Pons (tissue), 1 donor: Measurements from ENCODE around the gene SPHK1.

Experiments
- DNase-seq: peaks from one replicate; pipeline ENCODE4 v3.0.0-alpha.2; 2016; ENCODE audit warnings: low spot score

SPHK1 gene

DNA sequence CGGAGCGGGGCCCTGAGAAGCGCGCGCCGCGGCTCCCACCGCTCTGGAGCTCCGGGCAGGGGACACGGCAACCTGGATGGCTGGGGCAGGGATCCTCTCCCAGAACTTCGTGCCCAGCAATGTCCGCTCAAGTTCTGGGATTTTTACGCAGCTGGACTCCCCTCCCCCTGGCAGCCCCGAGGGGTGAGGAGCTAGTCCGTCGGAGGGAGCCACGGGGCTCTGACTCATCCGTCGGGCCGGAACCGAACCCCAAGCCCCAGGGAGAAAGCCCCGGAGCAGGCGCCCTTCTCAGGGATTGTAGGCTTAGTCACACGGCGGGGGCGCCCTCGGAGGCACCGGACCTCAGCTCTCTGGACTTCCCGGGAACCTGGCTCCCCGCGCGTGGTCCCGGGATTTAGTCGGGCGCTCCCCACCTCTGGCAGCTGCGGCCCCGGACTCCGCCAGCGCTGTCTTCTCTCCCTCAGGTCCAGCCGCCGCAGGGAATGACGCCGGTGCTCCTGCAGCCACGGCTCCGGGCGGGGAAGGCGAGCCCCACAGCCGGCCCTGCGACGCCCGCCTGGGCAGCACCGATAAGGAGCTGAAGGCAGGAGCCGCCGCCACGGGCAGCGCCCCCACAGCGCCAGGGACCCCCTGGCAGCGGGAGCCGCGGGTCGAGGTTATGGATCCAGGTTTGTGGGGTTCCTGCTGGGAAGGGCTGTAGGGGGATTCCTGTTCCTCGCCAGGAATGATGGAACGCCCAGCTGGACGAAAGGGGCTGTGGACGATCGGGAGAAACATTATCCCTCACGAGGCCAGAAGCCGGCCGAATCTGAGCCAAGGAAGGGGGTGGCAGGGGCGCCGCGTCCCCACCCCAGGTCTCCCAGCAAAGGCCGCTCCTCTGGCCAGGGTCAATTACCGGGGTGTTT is 830 bp downstream of the SPHK1 start:
- no peak for DNase-seq

DNA sequence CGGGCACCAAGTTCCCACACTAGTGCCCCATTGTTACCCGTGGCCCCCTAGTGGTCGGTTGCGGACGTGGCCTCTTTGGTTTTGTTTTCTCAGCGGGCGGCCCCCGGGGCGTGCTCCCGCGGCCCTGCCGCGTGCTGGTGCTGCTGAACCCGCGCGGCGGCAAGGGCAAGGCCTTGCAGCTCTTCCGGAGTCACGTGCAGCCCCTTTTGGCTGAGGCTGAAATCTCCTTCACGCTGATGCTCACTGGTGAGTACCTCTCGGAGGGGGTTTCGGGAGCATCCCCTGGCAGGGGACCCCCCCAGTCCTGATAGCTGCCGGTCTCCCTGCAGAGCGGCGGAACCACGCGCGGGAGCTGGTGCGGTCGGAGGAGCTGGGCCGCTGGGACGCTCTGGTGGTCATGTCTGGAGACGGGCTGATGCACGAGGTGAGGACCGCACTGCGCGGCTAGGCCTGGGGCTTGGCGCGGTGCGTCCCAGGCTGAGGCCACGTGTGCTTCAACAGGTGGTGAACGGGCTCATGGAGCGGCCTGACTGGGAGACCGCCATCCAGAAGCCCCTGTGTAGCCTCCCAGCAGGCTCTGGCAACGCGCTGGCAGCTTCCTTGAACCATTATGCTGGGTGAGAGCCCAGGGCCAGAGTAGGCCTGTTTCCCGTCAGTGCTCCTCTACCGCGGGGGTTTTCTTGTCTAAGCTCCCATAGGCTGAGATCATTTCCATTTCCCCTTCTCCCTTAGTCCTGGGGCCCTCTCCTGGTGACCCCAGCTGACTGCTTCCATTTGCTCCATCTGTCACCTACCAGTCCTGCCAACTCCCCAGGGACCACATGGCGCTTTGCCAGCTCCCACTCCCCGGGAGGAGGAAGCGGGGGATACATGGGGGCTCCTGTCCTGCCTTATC is 1.7 kb downstream of the SPHK1 start:
- no peak for DNase-seq

- no peak for DNase-seq
Observed at GRCh38 chr17:76386966-76387765, 2.8 kb downstream of the SPHK1 start.

- no peak for DNase-seq
Observed at GRCh38 chr17:76388966-76389888, 4.8 kb downstream of the SPHK1 start.

- DNase-seq: no peak
Observed at GRCh38 chr17:76390003-76390421, 5.6 kb downstream of the SPHK1 start.

DNA sequence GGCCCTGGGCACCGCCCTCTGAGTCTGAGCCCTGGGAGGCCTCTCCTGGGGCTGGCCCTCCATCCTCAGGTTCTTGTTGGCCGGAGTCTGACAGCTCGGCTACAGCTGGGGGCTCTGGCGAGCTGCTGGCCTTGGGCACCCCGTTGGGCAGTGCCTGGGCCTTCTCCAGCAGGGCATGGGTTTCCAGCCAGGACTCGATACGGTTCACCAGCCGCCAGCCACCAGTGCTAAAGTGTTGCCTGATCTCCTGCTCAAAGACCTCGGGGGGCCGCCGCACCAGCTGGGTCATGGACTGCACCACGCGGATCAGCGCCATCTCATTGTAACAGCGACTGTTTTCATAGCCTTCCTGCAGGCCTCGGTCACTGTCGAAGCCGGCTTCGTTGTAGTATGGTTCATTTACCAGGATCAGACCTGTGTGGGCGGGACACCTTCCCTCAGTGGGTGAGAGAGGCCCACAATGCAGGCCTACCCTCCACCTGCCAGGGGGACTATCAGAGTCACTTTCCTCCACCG is 6.8 kb downstream of the SPHK1 start:
- no peak for DNase-seq

DNA sequence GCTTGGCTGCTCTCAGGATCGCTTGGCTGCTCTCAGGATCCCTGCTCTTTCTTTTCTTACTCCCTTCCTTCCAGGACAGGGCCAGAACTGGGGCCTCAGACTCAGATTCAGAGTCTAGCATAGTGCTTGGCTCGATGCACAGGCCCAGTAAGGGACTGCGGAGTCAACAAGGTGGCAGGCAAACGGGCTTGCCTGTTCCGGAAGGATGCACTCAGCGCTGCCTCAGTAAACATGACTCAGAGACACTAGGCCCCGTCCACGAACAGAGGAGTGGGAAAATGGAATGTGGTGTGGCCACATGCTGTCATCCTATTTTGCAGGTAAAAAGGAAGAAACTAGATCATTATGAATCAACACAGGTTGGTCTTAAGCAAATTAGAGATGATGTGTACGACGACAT is 9.8 kb downstream of the SPHK1 start:
- DNase-seq: no peak

- DNase-seq: no peak
Observed at GRCh38 chr17:76395980-76396379, 11.6 kb downstream of the SPHK1 start.

DNA sequence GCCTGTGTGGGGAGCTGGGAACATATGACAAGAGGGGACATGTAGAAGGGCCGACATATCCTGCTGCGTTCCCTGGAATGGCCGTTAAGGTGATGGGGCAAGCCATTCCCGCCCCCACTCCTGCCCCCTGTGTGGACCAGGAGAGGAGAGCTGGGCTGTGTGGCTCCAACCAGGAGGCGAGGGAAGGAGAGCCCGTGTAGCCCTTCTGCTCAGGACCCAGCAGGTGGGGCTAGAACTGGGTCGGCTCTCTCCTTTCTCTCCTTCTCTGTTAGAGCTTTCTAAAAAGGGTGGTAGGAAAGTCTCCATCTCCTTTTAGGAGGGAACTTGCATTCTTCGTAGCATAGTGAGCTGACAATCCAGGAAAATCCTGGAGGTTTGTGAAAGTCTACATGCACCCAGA is 12.8 kb downstream of the SPHK1 start:
- DNase-seq: no peak

- DNase-seq: peak; percentile 93
Observed at GRCh38 chr17:76397687-76398522, 13.5 kb downstream of the SPHK1 start.

- no peak for DNase-seq
Observed at GRCh38 chr17:76398523-76399174, 14.2 kb downstream of the SPHK1 start.

GRCh38 chr17:76399175-76400172 is 15.1 kb downstream of the SPHK1 start:
- DNase-seq: no peak

DNA sequence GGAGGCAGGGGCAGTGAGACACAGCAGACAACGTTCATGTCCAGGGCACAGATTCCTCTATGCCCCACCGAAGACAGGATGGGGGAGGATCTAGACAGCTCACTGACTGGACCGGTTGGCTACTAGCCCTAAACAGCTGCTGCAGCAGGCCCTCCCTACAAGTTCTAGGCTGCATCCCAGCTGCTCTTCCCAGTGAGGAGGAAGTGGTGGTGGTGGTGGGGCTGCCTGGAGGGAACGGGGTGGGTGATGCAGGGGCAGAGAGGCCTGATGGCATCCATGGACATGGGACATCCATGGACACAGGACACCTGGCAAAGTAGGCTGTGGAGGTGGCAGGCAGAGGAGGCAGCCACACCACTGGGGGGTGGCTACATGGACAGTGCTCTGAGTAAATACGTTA is 18.3 kb downstream of the SPHK1 start:
- no peak for DNase-seq

- DNase-seq: peak; percentile 53
Observed at GRCh38 chr17:76404256-76404655, 19.8 kb downstream of the SPHK1 start.

DNA sequence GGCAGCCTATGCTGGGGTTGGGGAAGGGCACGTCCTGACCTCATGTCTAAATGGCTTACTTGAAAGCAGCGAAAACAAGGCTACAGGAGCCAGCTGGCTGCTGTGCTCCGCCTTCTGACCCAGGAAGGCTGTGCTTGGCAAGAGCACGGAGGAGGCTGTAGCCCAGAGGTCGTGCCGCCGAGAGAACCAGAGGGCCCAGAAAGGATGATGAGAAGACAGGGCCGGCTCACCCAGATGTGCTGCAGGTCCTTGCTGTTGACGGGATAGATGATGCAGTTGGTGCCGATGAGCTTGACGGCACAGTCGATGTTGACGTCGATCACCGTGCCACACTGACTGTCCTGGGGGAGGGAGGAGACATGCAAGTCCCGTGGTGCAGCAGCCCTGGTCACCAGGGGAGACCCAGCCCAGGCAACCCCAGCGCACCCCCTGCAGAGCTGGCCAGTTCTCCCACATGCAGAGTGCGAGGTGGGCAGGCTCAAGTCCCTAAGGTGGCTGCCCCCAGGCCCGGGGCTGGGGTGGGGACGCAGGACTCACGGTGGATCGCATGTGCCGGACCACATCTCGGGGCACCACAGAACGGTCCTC is 20.7 kb downstream of the SPHK1 start:
- peak; percentile 39 for DNase-seq

DNA sequence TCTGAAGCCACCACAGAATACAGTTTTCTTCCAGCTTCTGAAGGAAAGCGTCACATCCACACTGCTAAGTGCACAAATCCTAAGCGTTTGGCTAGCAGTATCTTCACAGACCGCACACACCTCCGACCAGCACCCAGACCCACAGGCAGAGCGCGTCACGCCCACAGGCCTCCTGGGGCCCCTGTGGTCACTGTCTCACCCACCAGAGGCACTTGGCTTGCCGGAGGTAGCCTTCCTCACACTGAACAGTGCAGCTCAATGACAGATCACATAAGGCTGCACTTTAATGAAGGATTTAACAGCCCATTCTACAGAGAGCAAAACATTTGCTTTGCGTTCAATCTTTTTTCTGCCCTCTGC is 21.2 kb downstream of the SPHK1 start:
- no peak for DNase-seq

- no peak for DNase-seq
Observed at GRCh38 chr17:76405967-76406647, 21.7 kb downstream of the SPHK1 start.
